Esophagus squamous epithelium (tissue), 5 donors: Measurements from ENCODE around the gene MBD4. TPM values are rescaled to one million over a fixed set of nuclear protein-coding genes. Genes with fewer than 3 reads are reported as not detected.

Experiments used
- DNase-seq: peaks from one replicate; lab custom pipeline; 2025; lab: John Stamatoyannopoulos, UW
- H3K27ac ChIP-seq, 4 donors: fragments of 200-600 bp; sonication (generic); one replicate each; pipeline ENCODE4 v1.5.1; 2016 to 2019; ENCODE audit warnings: mild to moderate bottlenecking in 1 of 4
- H3K27me3 ChIP-seq, 4 donors: fragments of 200-600 bp; sonication (generic); 1 replicate in 3 of 4; 2 replicates in 1 of 4; pipeline versions ENCODE4 v1.5.1 to v1.6.0; 2017 to 2021; ENCODE audit warnings: antibody characterized with exemption in 1 of 4
- H3K36me3 ChIP-seq, 3 donors: fragments of 200-600 bp; sonication (generic); one replicate each; pipeline ENCODE4 v1.5.1; 2016 to 2019
- H3K4me1 ChIP-seq, 3 donors: fragments of 200-600 bp; sonication (generic); one replicate each; pipeline ENCODE4 v1.5.1; 2017 to 2019
- H3K4me3 ChIP-seq, 4 donors: fragments of 200-600 bp; sonication (generic); 1 replicate in 3 of 4; 2 replicates in 1 of 4; pipeline ENCODE4 v1.5.1; 2016 to 2019; ENCODE audit warnings: mild to moderate bottlenecking in 2 of 4, moderate library complexity in 1 of 4
- H3K9me3 ChIP-seq, 3 donors: fragments of 200-600 bp; sonication (generic); one replicate each; pipeline ENCODE4 v1.5.1; 2016 to 2019
- CTCF ChIP-seq, 6 experiments: fragments of 450-650 bp in 4 of 6; fragments of 200-600 bp in 2 of 6; sonication (generic) in 2 of 6; IDR thresholded peaks; one replicate each; pipeline ENCODE4 v1.5.1; 2016 to 2019; ENCODE audit warnings: antibody characterized with exemption in 6 of 6, mild to moderate bottlenecking in 4 of 6, moderate library complexity in 4 of 6
- POLR2A ChIP-seq, 4 donors: fragments of 450-650 bp; IDR thresholded peaks; one replicate each; pipeline ENCODE4 v1.6.1; 2017; ENCODE audit warnings: antibody characterized with exemption in 4 of 4, mild to moderate bottlenecking in 4 of 4, moderate library complexity in 3 of 4
- WGBS, 2 donors: methylation state at CpG; one replicate each; pipeline ENCODE4 v1.1.5; 2018; 5-methylcytosine and 5-hydroxymethylcytosine counted together
- intact Hi-C: fragments of 100-400 bp; cut with DNase I; formaldehyde crosslinking; loops from one replicate; pipeline ENCODE4 v1.15.0; 2022
- total RNA-seq, 4 donors: library from RNA; depleted of rRNA; stranded (reverse); fragments of >200 nt; gene quantifications; one replicate each; pipeline ENCODE4 v1.1.0, GENCODE V29; 2016
- donor health status: DM: yes; HTN: yes; CAD: no.

The MBD4 gene
- total RNA-seq, 4 donors from 2014 or later: 10.9 to 21.5 (median 17.6) TPM

- no peak for DNase-seq
- no peak for TF ChIP-seq POLR2A (IDR thresholded peaks at IDR 0.05)
- no peak for TF ChIP-seq CTCF (IDR thresholded peaks at IDR 0.05)
- Histone ChIP-seq H3K27ac (no peak overlapping the region), H3K9me3 (no peaks in the 10 kb centered on the region), H3K27me3 (no peaks in the 10 kb centered on the region), H3K4me3 (no peak overlapping the region), H3K4me1 (peaks cover 0 to 13% (median 0%) of the 10 kb centered on the region in 3 donors), H3K36me3 (peaks cover 0 to 72% (median 0%) of the 10 kb centered on the region in 3 donors)
- 86 to 100% methylated on average over 1 of the region's 1 CpG for WGBS, 2 donors
- intact Hi-C loops: no loop called here
Measured at GRCh38 chr3:129453732-129454131, 14.0 kb upstream of the MBD4 start.

GRCh38 chr3:129449279-129450115, 9.7 kb upstream of the MBD4 start:
- Histone ChIP-seq H3K36me3 (peaks cover 0 to 37% (median 0%) of the 10 kb centered on the region in 3 donors), H3K27me3 (no peaks in the 10 kb centered on the region), H3K27ac (no peak overlapping the region), H3K4me1 (peaks cover 0 to 31% (median 0%) of the 10 kb centered on the region in 3 donors), H3K9me3 (no peaks in the 10 kb centered on the region), H3K4me3 (no peak overlapping the region)
- intact Hi-C loops: no loop called here
- TF ChIP-seq POLR2A (IDR thresholded peaks at IDR 0.05) (no peak), CTCF (IDR thresholded peaks at IDR 0.05) (no peak)
- no peak for DNase-seq
- 65 to 68% methylated on average over 5 of the region's 5 CpGs for WGBS, 2 donors

GRCh38 chr3:129448186-129448895, 8.6 kb upstream of the MBD4 start:
- 89 to 92% methylated on average over 18 of the region's 18 CpGs for WGBS, 2 donors
- intact Hi-C loops: no loop called here
- no peaks in the 10 kb centered on the region for H3K27me3 ChIP-seq
- H3K27ac ChIP-seq: no peak overlapping the region
- DNase-seq: no peak
- TF ChIP-seq CTCF (IDR thresholded peaks at IDR 0.05): no peak
- no peak for TF ChIP-seq POLR2A (IDR thresholded peaks at IDR 0.05)
- peaks cover 0 to 37% (median 0%) of the 10 kb centered on the region in 3 donors for H3K4me1 ChIP-seq
- H3K36me3 ChIP-seq: peaks cover 0 to 27% (median 0%) of the 10 kb centered on the region in 3 donors
- no peak overlapping the region for H3K4me3 ChIP-seq
- no peaks in the 10 kb centered on the region for H3K9me3 ChIP-seq

GRCh38 chr3:129446926-129447325, 7.2 kb upstream of the MBD4 start:
- Histone ChIP-seq H3K4me3 (no peak overlapping the region), H3K27ac (no peak overlapping the region), H3K36me3 (peaks cover 0 to 13% (median 0%) of the 10 kb centered on the region in 3 donors), H3K4me1 (peaks cover 0 to 50% (median 9%) of the 10 kb centered on the region in 3 donors), H3K27me3 (no peaks in the 10 kb centered on the region), H3K9me3 (no peaks in the 10 kb centered on the region)
- TF ChIP-seq CTCF (IDR thresholded peaks at IDR 0.05) (no peak), POLR2A (IDR thresholded peaks at IDR 0.05) (no peak)
- WGBS, 2 donors: 56 to 65% methylated on average over 1 of the region's 1 CpG
- DNase-seq: no peak
- intact Hi-C loops: no loop called here

- no peak overlapping the region for H3K27ac ChIP-seq
- no peak for DNase-seq
Measured at GRCh38 chr3:129445471-129445870, 5.7 kb upstream of the MBD4 start.

More at GRCh38 chr3:129445471-129445870, 5.7 kb upstream of the MBD4 start:
- no peaks in the 10 kb centered on the region for H3K27me3 ChIP-seq
- intact Hi-C loops: no loop called here
- H3K36me3 ChIP-seq: peaks cover 0 to under 1% (median 0%) of the 10 kb centered on the region in 3 donors
- no peak overlapping the region for H3K4me3 ChIP-seq
- 56 to 71% methylated on average over 3 of the region's 3 CpGs for WGBS, 2 donors
- peaks cover 0 to 64% (median 21%) of the 10 kb centered on the region in 3 donors for H3K4me1 ChIP-seq
- TF ChIP-seq POLR2A (IDR thresholded peaks at IDR 0.05): no peak
- TF ChIP-seq CTCF (IDR thresholded peaks at IDR 0.05): no peak
- H3K9me3 ChIP-seq: no peaks in the 10 kb centered on the region
